Psoas muscle (tissue), 8 donors: ENCODE measurements around the gene TRHDE. TPM values are rescaled to one million over a fixed set of nuclear protein-coding genes. Genes with fewer than 3 reads are reported as not detected.

Experiments
- ATAC-seq, 4 donors: fragments of 200-7000 bp; cut with Tn5 transposase; one replicate each; pipeline ENCODE4 v1.9.1; 2020; ENCODE audit warnings: moderate library complexity in 3 of 4, mild to moderate bottlenecking in 2 of 4
- DNase-seq, 2 donors: peaks; one replicate each; pipeline ENCODE4 v3.0.0-alpha.2; 2020
- H3K27ac ChIP-seq: fragments of 200-600 bp; one replicate; pipeline ENCODE4 v1.8.0; 2022
- H3K27me3 ChIP-seq, 3 donors: fragments of 200-600 bp in 1 of 3; one replicate each; pipeline versions ENCODE4 v1.6.1 to v1.8.0; 2013 to 2022; ENCODE audit warnings: low read length in 2 of 3, mild to moderate bottlenecking in 2 of 3, moderate library complexity in 1 of 3; ENCODE audit not compliant: insufficient read depth in 3 of 3
- H3K36me3 ChIP-seq, 2 donors: fragments of 200-600 bp in 1 of 2; one replicate each; pipeline versions ENCODE4 v1.6.1 to v1.8.0; 2013 to 2022; ENCODE audit warnings: low read depth in 1 of 2, mild to moderate bottlenecking in 1 of 2, moderate library complexity in 1 of 2; ENCODE audit not compliant: insufficient read depth in 1 of 2
- H3K4me1 ChIP-seq: fragments of 200-600 bp; one replicate; pipeline ENCODE4 v1.8.0; 2022
- H3K4me3 ChIP-seq: fragments of 200-600 bp; one replicate; pipeline ENCODE4 v1.8.0; 2022; ENCODE audit warnings: mild to moderate bottlenecking
- H3K9me3 ChIP-seq: fragments of 200-600 bp; one replicate; pipeline ENCODE4 v1.8.0; 2022
- CTCF ChIP-seq: fragments of 200-600 bp; IDR thresholded peaks from one replicate; pipeline ENCODE4 v1.8.0; 2022; ENCODE audit warnings: antibody characterized with exemption
- WGBS, 3 donors: extraction: QIAGEN DNeasy Blood & Tissue Kit; methylation state at CpG; one replicate each; pipeline versions ENCODE4 v1.1.6 to v1.1.7; 2013; 5-methylcytosine and 5-hydroxymethylcytosine counted together
- intact Hi-C, 2 donors: fragments of 100-400 bp; cut with DNase I; formaldehyde crosslinking; loops; one replicate each; pipeline versions ENCODE4 v1.11.0 to v1.14.2; 2022
- polyA plus RNA-seq, 3 donors: library from polyadenylated mRNA; stranded (reverse); fragments of 200-250 nt; gene quantifications; one replicate each; pipeline ENCODE4 v1.2.3, GENCODE V29; 2013
- total RNA-seq, 4 donors: library from RNA; stranded (reverse); fragmentation: NEBNext Ultra II Directional in 2 of 4; extraction: Animal tissue kit (Norgen Biotek cat#: 25700) in 2 of 4; gene quantifications; one replicate each; pipeline versions ENCODE4 v1.2.1 to v1.2.4, GENCODE V29; 2021 to 2023
- donor health status: healthy with polysubstance abuse.
- donor health status: DM: no; HTN: no; CAD: no; lungs with moderate emphysema.
- donor health status: Bipolar disorder and iron deficiency.
- donor health status: healthy.
- donor health status: DM: yes; HTN: yes; CAD: no.
- donor health status: DM: no; HTN: no; CAD: no.
- donor health status: DM: no; HTN: no; CAD: no.
- donor health status: DM: yes; HTN: yes; CAD: no.

Gene TRHDE
- total and polyA plus RNA-seq, 7 donors: 0.08 to 1.7 (median 0.60) TPM

- Histone ChIP-seq H3K9me3 (no peaks in the 10 kb centered on the region), H3K4me1 (no peaks in the 10 kb centered on the region), H3K27ac (no peak overlapping the region), H3K27me3 (no peaks in the 10 kb centered on the region), H3K36me3 (no peaks in the 10 kb centered on the region), H3K4me3 (no peak overlapping the region)
- DNase-seq (no peak), ATAC-seq (no peak)
- WGBS, 3 donors: 41 to 60% (median 51%) methylated on average over 4 of the region's 4 CpGs
- no peak for TF ChIP-seq CTCF
- intact Hi-C loops: no loop called here
Measured at GRCh38 chr12:72560003-72560769, 288.0 kb downstream of the TRHDE start.

- no peak overlapping the region for H3K27ac ChIP-seq
- intact Hi-C loops: no loop called here
- DNase-seq (no peak), ATAC-seq (no peak)
- no peak overlapping the region for H3K4me3 ChIP-seq
- no peak for TF ChIP-seq CTCF
- WGBS, 3 donors: 62 to 77% (median 73%) methylated on average over 7 of the region's 7 CpGs
- no peaks in the 10 kb centered on the region for H3K9me3 ChIP-seq
- H3K36me3 ChIP-seq: no peaks in the 10 kb centered on the region
- H3K4me1 ChIP-seq: no peaks in the 10 kb centered on the region
- H3K27me3 ChIP-seq: no peaks in the 10 kb centered on the region
Measured at GRCh38 chr12:72570601-72571000, 298.4 kb downstream of the TRHDE start.

- intact Hi-C loops: no loop called here
- no peak for TF ChIP-seq CTCF
- no peaks in the 10 kb centered on the region for H3K27me3 ChIP-seq
- H3K36me3 ChIP-seq: no peaks in the 10 kb centered on the region
- DNase-seq: no peak
- no peak overlapping the region for H3K27ac ChIP-seq
- no peak for ATAC-seq
- no peaks in the 10 kb centered on the region for H3K9me3 ChIP-seq
- WGBS, 3 donors: 81 to 92% (median 83%) methylated on average over 2 of the region's 2 CpGs
- H3K4me3 ChIP-seq: no peak overlapping the region
- H3K4me1 ChIP-seq: no peaks in the 10 kb centered on the region
Measured at GRCh38 chr12:72574138-72574537, 302.0 kb downstream of the TRHDE start.

GRCh38 chr12:72578327-72578726, 306.2 kb downstream of the TRHDE start:
- Histone ChIP-seq H3K9me3 (no peaks in the 10 kb centered on the region), H3K4me1 (no peaks in the 10 kb centered on the region), H3K36me3 (no peaks in the 10 kb centered on the region), H3K27me3 (no peaks in the 10 kb centered on the region), H3K27ac (no peak overlapping the region), H3K4me3 (no peak overlapping the region)
- WGBS, 3 donors: 77 to 86% (median 82%) methylated on average over 3 of the region's 3 CpGs
- no peak for DNase-seq
- no peak for TF ChIP-seq CTCF
- intact Hi-C loops: no loop called here
- ATAC-seq: no peak

- intact Hi-C loops: no loop called here
- no peak for TF ChIP-seq CTCF
- WGBS, 3 donors: 43 to 51% (median 46%) methylated on average over 3 of the region's 3 CpGs
- no peak for ATAC-seq
- Histone ChIP-seq H3K9me3 (no peaks in the 10 kb centered on the region), H3K36me3 (no peaks in the 10 kb centered on the region), H3K4me3 (no peak overlapping the region), H3K27me3 (no peaks in the 10 kb centered on the region), H3K27ac (no peak overlapping the region), H3K4me1 (no peaks in the 10 kb centered on the region)
- DNase-seq: no peak
Measured at GRCh38 chr12:72586456-72586855, 314.3 kb downstream of the TRHDE start.
